DND-41 (cell line): ENCODE measurements around the gene ORM1.

Experiments used
- ATAC-seq: fragments of 200-7000 bp; cut with Tn5 transposase; 3 replicates; pipeline ENCODE4 v1.9.1; 2021; ENCODE audit warnings: low read depth; ENCODE audit not compliant: insufficient read depth
- DNase-seq: peaks from one replicate; pipeline ENCODE4 v3.0.0-alpha.2; 2020
- H2AFZ ChIP-seq: 2 replicates; pipeline ENCODE4 v1.6.0; 2012; ENCODE audit warnings: low read depth, low read length
- H3K27ac ChIP-seq: 2 replicates; pipeline ENCODE4 v1.5.1; 2012; ENCODE audit warnings: low read length, inconsistent platforms
- H3K27me3 ChIP-seq: fragments of 200-600 bp; sonication (generic); 2 replicates; pipeline ENCODE4 v1.6.0; 2012; ENCODE audit warnings: low read length, mild to moderate bottlenecking, inconsistent platforms; ENCODE audit not compliant: insufficient read depth, poor library complexity
- H3K36me3 ChIP-seq: 2 replicates; pipeline ENCODE4 v1.5.1; 2012; ENCODE audit warnings: low read length, inconsistent platforms; ENCODE audit not compliant: insufficient read depth
- H3K4me1 ChIP-seq: 2 replicates; pipeline ENCODE4 v1.5.1; 2012; ENCODE audit warnings: mild to moderate bottlenecking, low read length; ENCODE audit not compliant: insufficient read depth
- H3K4me2 ChIP-seq: 2 replicates; pipeline ENCODE4 v1.6.0; 2012; ENCODE audit warnings: mild to moderate bottlenecking, moderate library complexity, low read length, inconsistent platforms; ENCODE audit not compliant: insufficient read depth
- H3K4me3 ChIP-seq, 2 experiments: fragments of 200-600 bp in 1 of 2; shearing (Covaris generic) in 1 of 2; 2 replicates each; pipeline ENCODE4 v1.5.1; 2012 to 2016; ENCODE audit warnings: inconsistent platforms in 2 of 2, low read length in 2 of 2, mild to moderate bottlenecking in 2 of 2, low read depth in 1 of 2, moderate library complexity in 1 of 2
- H3K79me2 ChIP-seq: 2 replicates; pipeline ENCODE4 v1.6.0; 2012; ENCODE audit warnings: low read length, inconsistent platforms; ENCODE audit not compliant: insufficient read depth
- H3K9ac ChIP-seq: 2 replicates; pipeline ENCODE4 v1.6.0; 2012; ENCODE audit warnings: low read depth, mild to moderate bottlenecking, inconsistent platforms, low read length, moderate library complexity
- H3K9me3 ChIP-seq: 2 replicates; pipeline ENCODE4 v1.5.1; 2012; ENCODE audit warnings: low read length, moderate library complexity, mild to moderate bottlenecking, inconsistent platforms; ENCODE audit not compliant: insufficient read depth, severe bottlenecking
- H4K20me1 ChIP-seq: 2 replicates; pipeline ENCODE4 v1.6.0; 2012; ENCODE audit warnings: low read length; ENCODE audit not compliant: insufficient read depth
- EZH2 ChIP-seq: IDR thresholded peaks from 3 replicates; pipeline ENCODE4 v1.6.1; 2012; ENCODE audit warnings: borderline replicate concordance, low read depth, mild to moderate bottlenecking, moderate library complexity, low read length, inconsistent platforms; ENCODE audit not compliant: severe bottlenecking
- TF ChIP-seq, protein P1 (sequence below): IDR thresholded peaks from 2 replicates; pipeline ENCODE4 v1.5.1; 2012; ENCODE audit warnings: borderline replicate concordance, low read length, moderate library complexity, mild to moderate bottlenecking; ENCODE audit not compliant: poor library complexity, severe bottlenecking; ENCODE audit errors: extremely low read depth

The ORM1 gene

DNA sequence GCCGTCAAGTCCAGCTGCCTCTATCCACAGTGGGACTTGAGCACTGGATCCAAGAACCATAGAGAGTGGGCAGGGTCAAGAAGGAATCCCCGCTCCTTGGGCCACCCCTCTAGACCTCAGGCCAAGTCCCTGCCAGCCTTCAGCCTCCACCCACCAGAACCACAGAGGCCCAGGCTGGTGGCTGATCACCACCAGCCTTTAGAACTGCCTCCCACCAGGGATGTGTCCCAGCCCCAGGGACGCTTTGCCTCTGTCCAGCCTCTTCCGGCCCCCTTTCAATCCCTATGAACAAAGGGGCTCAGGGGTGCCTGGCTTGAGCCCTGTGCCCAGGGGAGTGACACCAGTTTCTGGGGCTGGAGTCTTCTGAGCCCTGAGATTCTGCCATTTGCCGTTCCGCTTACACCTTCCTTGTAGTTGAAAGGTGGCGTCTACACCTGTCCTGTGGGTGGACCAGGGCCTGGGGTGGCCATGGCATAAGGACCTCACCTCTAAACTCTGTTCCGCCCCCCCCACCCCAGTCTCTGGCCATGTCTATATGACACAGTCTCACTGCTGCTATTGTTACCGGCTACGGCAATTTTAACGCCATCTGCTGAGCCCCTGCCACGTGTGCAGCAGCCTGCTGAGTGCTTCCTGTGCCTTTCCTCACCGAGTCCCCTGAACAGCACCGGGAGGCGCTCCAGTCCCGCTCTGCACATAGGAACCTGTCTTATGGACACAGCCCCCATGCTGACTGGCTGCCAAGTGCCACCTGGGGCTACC is 35.7 kb upstream of the ORM1 start:
- Histone ChIP-seq H3K27me3 (no peaks in the 10 kb centered on the region), H3K79me2 (no peaks in the 10 kb centered on the region), H3K4me1 (no peaks in the 10 kb centered on the region), H2AFZ (no peak overlapping the region), H4K20me1 (no peaks in the 10 kb centered on the region), H3K9me3 (no peaks in the 10 kb centered on the region), H3K27ac (no peak overlapping the region), H3K36me3 (no peaks in the 10 kb centered on the region), H3K4me3 (no peak overlapping the region), H3K4me2 (no peak overlapping the region), H3K9ac (no peak overlapping the region)
- no peak for TF ChIP-seq EZH2
- TF ChIP-seq, protein P1, sequence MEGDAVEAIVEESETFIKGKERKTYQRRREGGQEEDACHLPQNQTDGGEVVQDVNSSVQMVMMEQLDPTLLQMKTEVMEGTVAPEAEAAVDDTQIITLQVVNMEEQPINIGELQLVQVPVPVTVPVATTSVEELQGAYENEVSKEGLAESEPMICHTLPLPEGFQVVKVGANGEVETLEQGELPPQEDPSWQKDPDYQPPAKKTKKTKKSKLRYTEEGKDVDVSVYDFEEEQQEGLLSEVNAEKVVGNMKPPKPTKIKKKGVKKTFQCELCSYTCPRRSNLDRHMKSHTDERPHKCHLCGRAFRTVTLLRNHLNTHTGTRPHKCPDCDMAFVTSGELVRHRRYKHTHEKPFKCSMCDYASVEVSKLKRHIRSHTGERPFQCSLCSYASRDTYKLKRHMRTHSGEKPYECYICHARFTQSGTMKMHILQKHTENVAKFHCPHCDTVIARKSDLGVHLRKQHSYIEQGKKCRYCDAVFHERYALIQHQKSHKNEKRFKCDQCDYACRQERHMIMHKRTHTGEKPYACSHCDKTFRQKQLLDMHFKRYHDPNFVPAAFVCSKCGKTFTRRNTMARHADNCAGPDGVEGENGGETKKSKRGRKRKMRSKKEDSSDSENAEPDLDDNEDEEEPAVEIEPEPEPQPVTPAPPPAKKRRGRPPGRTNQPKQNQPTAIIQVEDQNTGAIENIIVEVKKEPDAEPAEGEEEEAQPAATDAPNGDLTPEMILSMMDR = no peak
- DNase-seq (no peak), ATAC-seq (no peak)

DNA sequence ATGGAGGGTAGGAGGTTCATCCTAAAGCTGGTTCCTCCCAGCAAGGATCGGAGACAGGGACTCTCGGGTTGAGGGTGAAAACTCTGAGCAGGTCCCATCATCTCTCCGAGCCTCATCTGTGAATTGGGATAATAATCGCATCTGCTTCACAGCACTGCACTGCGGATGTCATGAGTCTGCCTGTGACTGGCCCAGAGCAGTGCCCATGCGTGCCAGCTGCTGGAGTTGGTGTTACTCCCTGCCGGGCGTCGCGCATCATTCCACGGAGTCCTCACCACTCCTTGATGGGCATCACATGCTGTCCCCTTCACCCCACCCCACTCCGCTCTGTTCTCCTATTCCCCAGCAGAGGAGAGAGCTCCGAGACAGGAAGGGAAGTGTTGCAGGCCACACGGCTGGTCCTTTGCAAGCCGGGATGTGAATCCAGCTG is 35.1 kb upstream of the ORM1 start:
- Histone ChIP-seq H3K9ac (no peak overlapping the region), H3K9me3 (no peaks in the 10 kb centered on the region), H3K36me3 (no peaks in the 10 kb centered on the region), H3K4me1 (no peaks in the 10 kb centered on the region), H3K79me2 (no peaks in the 10 kb centered on the region), H3K27ac (no peak overlapping the region), H2AFZ (no peak overlapping the region), H3K4me3 (no peak overlapping the region), H3K4me2 (no peak overlapping the region), H4K20me1 (no peaks in the 10 kb centered on the region), H3K27me3 (no peaks in the 10 kb centered on the region)
- DNase-seq (no peak), ATAC-seq (no peak)
- TF ChIP-seq EZH2 = no peak
- TF ChIP-seq, protein P1 = no peak

- Histone ChIP-seq H3K79me2 (no peaks in the 10 kb centered on the region), H3K27ac (no peak overlapping the region), H3K36me3 (no peaks in the 10 kb centered on the region), H3K4me2 (no peak overlapping the region), H4K20me1 (no peaks in the 10 kb centered on the region), H3K4me1 (no peaks in the 10 kb centered on the region), H3K27me3 (no peaks in the 10 kb centered on the region), H3K9me3 (no peaks in the 10 kb centered on the region), H3K4me3 (no peak overlapping the region), H2AFZ (no peak overlapping the region), H3K9ac (no peak overlapping the region)
- ATAC-seq (no peak), DNase-seq (no peak)
- TF ChIP-seq EZH2 = no peak
- TF ChIP-seq, protein P1 = no peak
These were observed 34.5 kb upstream of the ORM1 start for GRCh38 chr9:114288193-114289091.
